H1 (cell line): Measurements from ENCODE around the gene RBM15B. TPM values are rescaled to one million over a fixed set of nuclear protein-coding genes. Genes with fewer than 3 reads are reported as not detected.

Source experiments
- CTCF ChIA-PET: fragments of 300-600 bp; sonication (Branson Sonifier 250); formaldehyde crosslinking; loops from one replicate; lab custom pipeline; 2021; ENCODE audit not compliant: partially characterized antibody; lab: Charles Lee
- POLR2A ChIA-PET: fragments of 300-600 bp; sonication (Branson Sonifier 250); formaldehyde crosslinking; loops from one replicate; lab custom pipeline; 2021; ENCODE audit warnings: inconsistent platforms; ENCODE audit not compliant: partially characterized antibody; lab: Charles Lee
- DNase-seq, 2 experiments: peaks; one replicate each; pipeline versions ENCODE4 v3.0.0 to v3.0.0-alpha.2; 2010 to 2022; ENCODE audit warnings: low spot score in 2 of 2, low read depth in 1 of 2, mixed read lengths in 1 of 2
- FAIRE-seq: peaks from 2 replicates; lab custom pipeline; 2011; peaks lifted over from hg19 to GRCh38; lab: Jason Lieb, UNC
- H2AFZ ChIP-seq: 2 replicates; pipeline ENCODE4 v1.8.1; 2012; ENCODE audit warnings: low read length, inconsistent platforms
- H2AK5ac ChIP-seq: 2 replicates; pipeline ENCODE4 v1.6.1; 2013; ENCODE audit warnings: low read depth, low read length
- H2BK120ac ChIP-seq: replicated peaks from 2 replicates; pipeline ENCODE3; 2013; ENCODE audit warnings: low read depth, low read length, inconsistent platforms
- H2BK12ac ChIP-seq: 2 replicates; pipeline ENCODE4 v1.6.1; 2013; ENCODE audit warnings: low read depth, low read length
- H2BK15ac ChIP-seq: 2 replicates; pipeline ENCODE4 v1.6.1; 2013; ENCODE audit warnings: low read length
- H2BK20ac ChIP-seq: 2 replicates; pipeline ENCODE4 v1.6.1; 2013; ENCODE audit warnings: low read length
- H2BK5ac ChIP-seq: 2 replicates; pipeline ENCODE4 v1.6.1; 2013; ENCODE audit warnings: low read depth, low read length
- H3K14ac ChIP-seq: 2 replicates; pipeline ENCODE4 v1.6.1; 2013; ENCODE audit warnings: inconsistent platforms; ENCODE audit not compliant: insufficient read length
- H3K18ac ChIP-seq: 2 replicates; pipeline ENCODE4 v1.6.1; 2013; ENCODE audit warnings: low read length; ENCODE audit errors: extremely low read depth
- H3K23ac ChIP-seq: 2 replicates; pipeline ENCODE4 v1.6.1; 2013; ENCODE audit warnings: inconsistent platforms; ENCODE audit not compliant: insufficient read length
- H3K23me2 ChIP-seq: 2 replicates; pipeline ENCODE4 v1.6.1; 2013; ENCODE audit warnings: low read depth, low read length
- H3K27ac ChIP-seq: 2 replicates; pipeline ENCODE4 v1.6.1; 2011; ENCODE audit warnings: low read depth, low read length, inconsistent platforms
- H3K27me3 ChIP-seq, 4 experiments: replicated peaks in 1 of 4; 1 replicate in 1 of 4; 2 replicates in 3 of 4; pipeline versions ENCODE4 v1.6.1 to v1.8.1; 2011 to 2013; ENCODE audit warnings: low read length in 3 of 4, mild to moderate bottlenecking in 3 of 4, inconsistent platforms in 2 of 4, mixed read lengths in 2 of 4, moderate library complexity in 1 of 4; ENCODE audit not compliant: control insufficient read depth in 3 of 4, insufficient read depth in 3 of 4; ENCODE audit errors: extremely low read depth in 1 of 4
- H3K36me3 ChIP-seq, 4 experiments: 2 replicates each; pipeline versions ENCODE4 v1.6.1 to v1.8.1; 2011 to 2013; ENCODE audit warnings: mild to moderate bottlenecking in 4 of 4, low read length in 3 of 4, moderate library complexity in 2 of 4, control low read depth in 1 of 4, inconsistent platforms in 1 of 4; ENCODE audit not compliant: insufficient read depth in 4 of 4, control insufficient read depth in 2 of 4
- H3K4ac ChIP-seq: replicated peaks from 2 replicates; pipeline ENCODE3; 2013; ENCODE audit warnings: low read length, low read depth, mixed read lengths, inconsistent platforms; ENCODE audit not compliant: insufficient read length
- H3K4me1 ChIP-seq, 4 experiments: replicated peaks in 1 of 4; 1 replicate in 1 of 4; 2 replicates in 3 of 4; pipeline versions ENCODE4 v1.6.1 to v1.8.1; 2011 to 2013; ENCODE audit warnings: low read length in 3 of 4, inconsistent platforms in 2 of 4, mixed read lengths in 1 of 4; ENCODE audit not compliant: insufficient read depth in 4 of 4, control insufficient read depth in 3 of 4
- H3K4me2 ChIP-seq, 2 experiments: 2 replicates each; pipeline versions ENCODE4 v1.6.1 to v1.8.1; 2011 to 2013; ENCODE audit warnings: low read depth in 2 of 2, low read length in 2 of 2, control low read depth in 1 of 2, inconsistent platforms in 1 of 2, mild to moderate bottlenecking in 1 of 2; ENCODE audit not compliant: insufficient read depth in 1 of 2
- H3K4me3 ChIP-seq, 4 experiments: fragments of 200-600, 300-600 bp in 1 of 4; sonication (generic), shearing (Covaris generic), sonication (Bioruptor Twin) in 1 of 4; 2 replicates each; pipeline versions ENCODE4 v1.5.1 to v1.8.1; 2011 to 2016; ENCODE audit warnings: low read length in 4 of 4, low read depth in 3 of 4, control low read depth in 2 of 4, inconsistent platforms in 2 of 4, mild to moderate bottlenecking in 2 of 4, mixed read lengths in 1 of 4, moderate library complexity in 1 of 4; ENCODE audit not compliant: insufficient read depth in 2 of 4; ENCODE audit errors: extremely low read depth in 1 of 4
- H3K56ac ChIP-seq: replicated peaks from 2 replicates; pipeline ENCODE3; 2013; ENCODE audit warnings: low read depth, mild to moderate bottlenecking, mixed read lengths, low read length, inconsistent platforms; ENCODE audit not compliant: insufficient read length
- H3K79me1 ChIP-seq: 2 replicates; pipeline ENCODE4 v1.6.1; 2013; ENCODE audit warnings: low read depth, low read length, control low read depth
- H3K79me2 ChIP-seq, 2 experiments: 2 replicates each; pipeline versions ENCODE4 v1.6.1 to v1.8.1; 2012 to 2013; ENCODE audit warnings: low read length in 2 of 2, mild to moderate bottlenecking in 2 of 2, inconsistent platforms in 1 of 2; ENCODE audit not compliant: insufficient read depth in 2 of 2, control insufficient read depth in 1 of 2
- H3K9ac ChIP-seq, 4 experiments: replicated peaks in 1 of 4; 1 replicate in 1 of 4; 2 replicates in 3 of 4; pipeline versions ENCODE4 v1.6.1 to v1.8.1; 2011 to 2013; ENCODE audit warnings: low read depth in 3 of 4, low read length in 3 of 4, control low read depth in 2 of 4, mild to moderate bottlenecking in 2 of 4, moderate library complexity in 2 of 4, inconsistent platforms in 1 of 4; ENCODE audit errors: extremely low read depth in 1 of 4
- H3K9me3 ChIP-seq, 2 experiments: 2 replicates each; pipeline versions ENCODE4 v1.6.1 to v1.8.1; 2012 to 2013; ENCODE audit warnings: mild to moderate bottlenecking in 2 of 2, moderate library complexity in 2 of 2, control low read depth in 1 of 2, inconsistent platforms in 1 of 2, low read depth in 1 of 2, low read length in 1 of 2, mixed read lengths in 1 of 2; ENCODE audit not compliant: insufficient read depth in 2 of 2
- H4K20me1 ChIP-seq, 2 experiments: replicated peaks in 1 of 2; 2 replicates each; pipeline versions ENCODE3 to v1.8.1; 2011 to 2013; ENCODE audit warnings: inconsistent platforms in 2 of 2, low read length in 2 of 2, mild to moderate bottlenecking in 1 of 2; ENCODE audit not compliant: insufficient read depth in 2 of 2, control insufficient read depth in 1 of 2
- H4K5ac ChIP-seq: 2 replicates; pipeline ENCODE4 v1.6.1; 2013; ENCODE audit warnings: low read length, low read depth, mixed read lengths, inconsistent platforms; ENCODE audit not compliant: insufficient read length
- H4K8ac ChIP-seq: 2 replicates; pipeline ENCODE4 v1.8.0; 2013; ENCODE audit warnings: mild to moderate bottlenecking, moderate library complexity, low read length, inconsistent platforms; ENCODE audit not compliant: insufficient read depth; ENCODE audit errors: extremely low read depth
- H4K91ac ChIP-seq: replicated peaks from 2 replicates; pipeline ENCODE3; 2013; ENCODE audit warnings: low read length, mixed read lengths, inconsistent platforms; ENCODE audit not compliant: insufficient read length
- BCL11A ChIP-seq, 2 experiments: IDR thresholded peaks; one replicate each; pipeline ENCODE4 v1.6.1; 2011; ENCODE audit warnings: low read depth in 2 of 2, low read length in 2 of 2, mild to moderate bottlenecking in 2 of 2
- CBX8 ChIP-seq: fragments of 300-800, 300-1000 bp; sonication (generic); IDR thresholded peaks from 2 replicates; pipeline ENCODE4 v1.7.1; 2016; ENCODE audit warnings: low read depth, low read length, borderline replicate concordance
- CEBPB ChIP-seq: IDR thresholded peaks from 2 replicates; pipeline ENCODE4 v1.6.1; 2012; ENCODE audit warnings: low read depth, low read length
- POLR2A ChIP-seq, 2 experiments: IDR thresholded peaks; 1 replicate in 1 of 2; 2 replicates in 1 of 2; pipeline ENCODE4 v1.6.1; 2011; ENCODE audit warnings: low read depth in 2 of 2, low read length in 2 of 2, mild to moderate bottlenecking in 2 of 2; ENCODE audit errors: control extremely low read depth in 1 of 2
- RBBP5 ChIP-seq: IDR thresholded peaks from 2 replicates; pipeline ENCODE4 v1.7.1; 2012; ENCODE audit warnings: low read depth, mild to moderate bottlenecking, inconsistent platforms, low read length, moderate library complexity, borderline replicate concordance
- SIX5 ChIP-seq: IDR thresholded peaks from 2 replicates; pipeline ENCODE4 v1.6.1; 2011; ENCODE audit warnings: mild to moderate bottlenecking, low read depth, low read length
- SP2 ChIP-seq: IDR thresholded peaks from 2 replicates; pipeline ENCODE4 v1.6.1; 2012; ENCODE audit warnings: mild to moderate bottlenecking, low read length, inconsistent platforms
- SP4 ChIP-seq: IDR thresholded peaks from 2 replicates; pipeline ENCODE4 v1.6.1; 2012; ENCODE audit warnings: low read length, inconsistent platforms
- TAF1 ChIP-seq: IDR thresholded peaks from 2 replicates; pipeline ENCODE4 v1.6.1; 2011; ENCODE audit warnings: mild to moderate bottlenecking, low read depth, low read length
- TAF7 ChIP-seq: optimal IDR thresholded peaks from 2 replicates; pipeline ENCODE3; 2011; ENCODE audit warnings: low read depth, mild to moderate bottlenecking, inconsistent platforms, low read length, moderate library complexity, borderline replicate concordance
- TBP ChIP-seq: IDR thresholded peaks from 2 replicates; pipeline ENCODE4 v1.6.1; 2011; ENCODE audit warnings: low read depth, low read length, improper control_type of control experiment
- YY1 ChIP-seq: IDR thresholded peaks from 2 replicates; pipeline ENCODE4 v1.6.1; 2011; ENCODE audit warnings: low read depth, mild to moderate bottlenecking, low read length
- WGBS, 2 experiments: shearing (Covaris generic) in 1 of 2; methylation state at CpG; one replicate each; pipeline versions ENCODE4 v1.1.6 to v1.1.7; 2013 to 2015; ENCODE audit warnings: low lambda C conversion rate in 2 of 2, mixed read lengths in 2 of 2, inconsistent platforms in 1 of 2, low coverage in 1 of 2, missing lambda C conversion rate in 1 of 2; ENCODE audit not compliant: insufficient replicate concordance in 2 of 2, insufficient coverage in 1 of 2, insufficient read length in 1 of 2; ENCODE audit errors: extremely low coverage in 1 of 2, missing lambda C conversion rate in 1 of 2; 5-methylcytosine and 5-hydroxymethylcytosine counted together
- polyA plus RNA-seq, 7 experiments: library from polyadenylated mRNA; depleted of rRNA in 3 of 7; stranded (reverse) in 5 of 7; unstranded in 2 of 7; fragments of >200 nt in 5 of 7; fragments of 200-250 nt in 2 of 7; gene quantifications; 1 replicate in 5 of 7; 2 replicates in 1 of 7; 4 replicates in 1 of 7; pipeline versions ENCODE4 v1.2.1 to v1.2.3, GENCODE V29; 2011 to 2013; ENCODE audit warnings: missing spikeins in 2 of 7, mixed read lengths in 2 of 7
- total RNA-seq: library from RNA; stranded (reverse); fragmentation: NEBNext Ultra II Directional; extraction: Animal tissue kit (Norgen Biotek cat#: 25700); gene quantifications from 2 replicates; pipeline ENCODE4 v1.2.1, GENCODE V29; 2021

The RBM15B gene
- total and polyA plus RNA-seq, 2 of the 8 experiments (the other 6 are each of a cell fraction or from before 2014, with no cell fraction given): 22.2 to 59.1 TPM

GRCh38 chr3:51384726-51385473 lies 6.2 kb upstream of the RBM15B start, which contains the start of gene MANF:
Gene MANF (plus strand): TSS chr3:51385291. CDS start chr3:51385343, 52 bp downstream.
- H2BK15ac ChIP-seq: 0 out of 2 replicates have a peak within 1 kb of the TSS, but pooled peaks have one; percentile 10
- no peaks in the 10 kb centered on the region for H3K27me3 ChIP-seq
- H4K5ac ChIP-seq: peak within 1 kb of the TSS; percentile 96
- no peak within 1 kb of the TSS for H2BK20ac ChIP-seq
- H3K27ac ChIP-seq: peak within 1 kb of the TSS; percentile 92
- H3K36me3 ChIP-seq: peaks cover 12 to 33% (median 19%) of the 10 kb centered on the region in 4 experiments
- H3K79me2 ChIP-seq: peaks cover 10 to 34% of the 10 kb centered on the region in 2 experiments
- peak within 1 kb of the TSS; percentile 84 for H4K91ac ChIP-seq
- H3K9ac ChIP-seq: peak within 1 kb of the TSS; percentile 82 to 95 (median 90)
- FAIRE-seq: peak; percentile 82
- H3K23me2 ChIP-seq: peaks cover 3% of the 10 kb centered on the region; the same call in 1 of the 2 replicates
- no peak within 1 kb of the TSS for H3K23ac ChIP-seq
- H3K18ac ChIP-seq: peak within 1 kb of the TSS; percentile 89
- H4K8ac ChIP-seq: peak within 1 kb of the TSS; percentile 91
- H3K79me1 ChIP-seq: no peaks in the 10 kb centered on the region; the same call in 1 of the 2 replicates
- H2BK12ac ChIP-seq: no peak within 1 kb of the TSS
- no peaks in the 10 kb centered on the region for H3K9me3 ChIP-seq
- H3K56ac ChIP-seq: peak within 1 kb of the TSS; percentile 95
- peak within 1 kb of the TSS; percentile 88 to 99 (median 96) for H3K4me3 ChIP-seq
- 1% methylated on average over 23 of the region's 65 CpGs; no CpG with 5 or more reads in 1 of the 2 experiments for WGBS, 2 experiments
- H2BK120ac ChIP-seq: no peak within 1 kb of the TSS
- H2AK5ac ChIP-seq: no peak within 1 kb of the TSS
- ChIA-PET POLR2A (interaction anchor here (0.7 to 2.8 kb wide), 16 partner anchors 9 to 816 kb away, joined by 3 to 23 read pairs (median 4); partner anchors contain the start of genes DCAF1 and HEMK1), CTCF (interaction anchor here (0.7 to 7.2 kb wide), 5 partner anchors 14 to 1040 kb away, joined by 3 to 53 read pairs (median 4); partner anchors contain the start of genes MAPKAPK3 and ZMYND10)
- H3K4me2 ChIP-seq: peak within 1 kb of the TSS; percentile 84 to 95
- peak within 1 kb of the TSS; percentile 97 for H2BK5ac ChIP-seq
- no peak within 1 kb of the TSS for H2AFZ ChIP-seq
- peaks cover 10 to 20% of the 10 kb centered on the region in 2 experiments for H4K20me1 ChIP-seq
- peaks cover 0 to 23% (median 6%) of the 10 kb centered on the region in 4 experiments for H3K4me1 ChIP-seq
- H3K4ac ChIP-seq: peak within 1 kb of the TSS; percentile 94
- H3K14ac ChIP-seq: no peak within 1 kb of the TSS
- DNase-seq: peak; percentile 93 to 97
- TF ChIP-seq SP4 (peak; percentile 62; the same call in 1 of the 2 replicates), TBP (peak; percentile 94), TAF7 (peak; percentile 97), CEBPB (no peak), TAF1 (peak; percentile 99), CBX8 (no peak), POLR2A (IDR thresholded peaks at IDR 0.05; ENCODE audit: control extremely low read depth in 1 of 2, low read depth in 2 of 2, low read length in 2 of 2) (peak in 1 of 2 experiments; percentile 85; a peak in 2 of 3 replicates), SP2 (peak; percentile 62), YY1 (peak; percentile 99), BCL11A (IDR thresholded peaks at IDR 0.05; ENCODE audit: low read depth in 2 of 2, low read length in 2 of 2) (no peak), SIX5 (peak; percentile 14; the same call in 1 of the 2 replicates), RBBP5 (peak; percentile 39; the same call in 1 of the 2 replicates)
